ENCODE measurements around the gene MTREX. TPM values are rescaled to one million over a fixed set of nuclear protein-coding genes. Genes with fewer than 3 reads are reported as not detected.

MTREX gene
- total and polyA plus RNA-seq, 10 donors = 13.8 to 73.6 (median 58.3) TPM

DNA sequence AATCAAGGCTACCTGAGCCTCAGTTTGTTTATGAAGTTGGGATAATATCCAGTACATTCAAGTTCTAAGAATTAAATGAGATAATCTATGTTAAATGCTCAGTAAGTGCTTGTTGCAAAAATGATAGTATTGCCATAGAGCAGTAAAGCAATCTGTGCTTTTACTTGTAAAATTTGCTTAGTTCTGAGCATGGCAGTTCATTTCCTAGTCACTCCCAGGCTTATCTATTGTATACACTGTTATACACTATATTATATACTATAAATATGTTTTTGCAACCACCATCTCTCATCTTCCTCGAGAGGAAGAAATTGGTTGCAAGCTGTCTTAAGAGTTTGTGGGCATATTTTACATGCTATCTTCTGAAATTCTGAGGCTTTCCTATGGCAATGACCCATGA is 63.4 kb downstream of the MTREX start:
- 87 to 96% (median 94%) methylated on average over 1 of the region's 1 CpG for WGBS, 5 donors
- H3K4me1 ChIP-seq = no peaks in the 10 kb centered on the region
- no peak for DNase-seq
- TF ChIP-seq POLR2AphosphoS5 (IDR thresholded peaks at IDR 0.05) = no peak
- no peak for TF ChIP-seq CTCF (IDR thresholded peaks at IDR 0.05 in 8 of 11, conservative IDR thresholded peaks at IDR 0.05 in 3 of 11)
- TF ChIP-seq POLR2A (IDR thresholded peaks at IDR 0.05) = no peak
- H3K9me3 ChIP-seq = peaks cover 0 to 27% (median 19%) of the 10 kb centered on the region in 8 donors
- no peak overlapping the region for H3K4me3 ChIP-seq
- no peak overlapping the region for H3K27ac ChIP-seq
- no peaks in the 10 kb centered on the region for H3K27me3 ChIP-seq (replicated peaks in 1 of 7)
- peaks cover 4 to 93% (median 59%) of the 10 kb centered on the region in 6 donors for H3K36me3 ChIP-seq
- intact Hi-C loops (cut with DNase I; ENCODE audit: low total_unique reads) = no loop called here

- TF ChIP-seq POLR2AphosphoS5 (IDR thresholded peaks at IDR 0.05) (no peak), POLR2A (IDR thresholded peaks at IDR 0.05) (no peak), CTCF (IDR thresholded peaks at IDR 0.05 in 8 of 11, conservative IDR thresholded peaks at IDR 0.05 in 3 of 11) (no peak)
- Histone ChIP-seq H3K4me3 (no peak overlapping the region), H3K27me3 (replicated peaks in 1 of 7) (no peaks in the 10 kb centered on the region), H3K27ac (no peak overlapping the region), H3K4me1 (no peaks in the 10 kb centered on the region), H3K9me3 (peaks cover 0 to 27% (median 19%) of the 10 kb centered on the region in 8 donors), H3K36me3 (peaks cover 4 to 91% (median 56%) of the 10 kb centered on the region in 6 donors)
- DNase-seq = no peak
- intact Hi-C loops (cut with DNase I; ENCODE audit: low total_unique reads) = no loop called here
- 91 to 99% (median 98%) methylated on average over 7 of the region's 7 CpGs for WGBS, 5 donors
Measured at GRCh38 chr5:55372130-55372925, 64.5 kb downstream of the MTREX start.

DNA sequence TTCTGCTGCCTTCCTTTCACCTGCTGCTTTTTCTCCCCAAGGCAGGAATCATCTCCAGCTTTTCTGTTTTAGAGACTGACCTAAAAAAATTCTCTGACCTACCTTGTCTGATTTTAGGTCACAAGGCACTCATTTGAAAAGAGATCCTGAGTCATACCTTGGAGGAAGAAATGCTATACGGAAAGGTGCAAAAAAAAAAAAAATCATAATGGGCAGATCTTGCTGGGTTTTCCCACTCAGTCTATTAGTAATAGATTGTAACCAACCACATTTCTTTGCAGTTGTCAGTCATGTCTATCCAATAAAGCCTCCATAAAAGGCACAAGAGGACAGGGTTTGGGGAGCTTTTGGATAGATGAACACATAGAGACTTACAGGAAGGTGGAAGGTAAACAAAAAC is 70.0 kb downstream of the MTREX start:
- H3K27me3 ChIP-seq (replicated peaks in 1 of 7) = no peaks in the 10 kb centered on the region
- peaks cover 0 to 34% (median 19%) of the 10 kb centered on the region in 8 donors for H3K9me3 ChIP-seq
- TF ChIP-seq CTCF (IDR thresholded peaks at IDR 0.05 in 8 of 11, conservative IDR thresholded peaks at IDR 0.05 in 3 of 11) (no peak), POLR2AphosphoS5 (IDR thresholded peaks at IDR 0.05) (no peak)
- 74 to 89% (median 84%) methylated on average over 1 of the region's 1 CpG for WGBS, 5 donors
- H3K36me3 ChIP-seq = peaks cover 0 to 92% (median 68%) of the 10 kb centered on the region in 6 donors
- no peak overlapping the region for H3K27ac ChIP-seq
- DNase-seq = no peak
- H3K4me3 ChIP-seq = no peak overlapping the region
- intact Hi-C loops (cut with DNase I; ENCODE audit: low total_unique reads) = no loop called here
- H3K4me1 ChIP-seq = no peaks in the 10 kb centered on the region

GRCh38 chr5:55383254-55383653 is 75.5 kb downstream of the MTREX start:
- no peak overlapping the region for H3K4me3 ChIP-seq
- H3K27me3 ChIP-seq (replicated peaks in 1 of 7) = no peaks in the 10 kb centered on the region
- no peak overlapping the region for H3K27ac ChIP-seq
- peaks cover 0 to 99% (median 63%) of the 10 kb centered on the region in 6 donors for H3K36me3 ChIP-seq
- DNase-seq = no peak
- intact Hi-C loops (cut with DNase I; ENCODE audit: low total_unique reads) = no loop called here
- TF ChIP-seq POLR2AphosphoS5 (IDR thresholded peaks at IDR 0.05) (no peak), CTCF (IDR thresholded peaks at IDR 0.05 in 8 of 11, conservative IDR thresholded peaks at IDR 0.05 in 3 of 11) (no peak), POLR2A (IDR thresholded peaks at IDR 0.05) (no peak)
- H3K9me3 ChIP-seq = peaks cover 0 to 31% (median 22%) of the 10 kb centered on the region in 8 donors
- H3K4me1 ChIP-seq = no peaks in the 10 kb centered on the region

Data from spleen (tissue), 11 donors.